Occipital lobe (tissue), 2 donors: ENCODE data around the gene PGBD2. TPM values are rescaled to one million over a fixed set of nuclear protein-coding genes. Genes with fewer than 3 reads are reported as not detected.
A peak's percentile ranks its signal among the peaks of the same experiment; 100 is the strongest.
"Not testable (repeated sequence)": the region's sequence is repeated elsewhere in the genome, so short reads cannot be mapped to it uniquely, and the experiment has no call there.

ENCODE experiments used
- DNase-seq: peaks from one replicate; lab custom pipeline; 2025; lab: John Stamatoyannopoulos, UW
- total RNA-seq: library from RNA; depleted of rRNA; stranded (reverse); fragments of >200 nt; gene quantifications from one replicate; pipeline ENCODE4 v1.2.3, GENCODE V29; 2014

The PGBD2 gene
- total RNA-seq, result 13.3 TPM

GRCh38 chr1:248906009-248906752 lies at the start of gene PGBD2:
Gene PGBD2, plus strand, starts transcription at chr1:248906235. Its CDS starts 7,628 bp downstream, at chr1:248913863.
- DNase-seq, result peak; percentile 90

- no peak for DNase-seq
These were observed 48.8 kb upstream of the PGBD2 start for GRCh38 chr1:248857201-248857600.

- no peak for DNase-seq
These were observed 48.3 kb upstream of the PGBD2 start for GRCh38 chr1:248857749-248858095.

- peak; percentile 35 for DNase-seq
These were observed 47.7 kb upstream of the PGBD2 start for GRCh38 chr1:248858096-248858890.

GRCh38 chr1:248858891-248859889 lies 46.8 kb upstream of the PGBD2 start, which contains the start of gene ZNF692:
Gene ZNF692, minus strand, starts transcription at chr1:248859085. Its CDS starts 776 bp downstream, at chr1:248858309.
- DNase-seq, result peak; percentile 95

GRCh38 chr1:248860007-248860406 lies 46.0 kb upstream of the PGBD2 start:
- DNase-seq, result no peak

- DNase-seq, result no peak
These were observed 44.4 kb upstream of the PGBD2 start for GRCh38 chr1:248861616-248862015.

GRCh38 chr1:248862695-248862997 lies 43.4 kb upstream of the PGBD2 start:
- DNase-seq, result no peak

- DNase-seq, result peak; percentile 79
These were observed 42.8 kb upstream of the PGBD2 start for GRCh38 chr1:248862998-248863881.

GRCh38 chr1:248871837-248872401 lies 34.1 kb upstream of the PGBD2 start:
- no peak for DNase-seq

GRCh38 chr1:248872752-248873408 lies 33.2 kb upstream of the PGBD2 start:
- peak; percentile 42 for DNase-seq

GRCh38 chr1:248873409-248873992 lies 32.5 kb upstream of the PGBD2 start:
- DNase-seq, result peak; percentile 94

- DNase-seq, result peak; percentile 75
These were observed 32.0 kb upstream of the PGBD2 start for GRCh38 chr1:248873993-248874533.

GRCh38 chr1:248881261-248881660 lies 24.8 kb upstream of the PGBD2 start:
- no peak for DNase-seq

- DNase-seq, result not testable (repeated sequence)
These were observed 23.6 kb upstream of the PGBD2 start for GRCh38 chr1:248882427-248882826.

GRCh38 chr1:248884632-248885295 lies 21.3 kb upstream of the PGBD2 start:
- DNase-seq, result no peak

GRCh38 chr1:248885646-248886045 lies 20.4 kb upstream of the PGBD2 start:
- no peak for DNase-seq

GRCh38 chr1:248886237-248886895 lies 19.7 kb upstream of the PGBD2 start:
- no peak for DNase-seq
